Stimulated activated naive CD8-positive, alpha-beta T cell treated with anti-CD3 and anti-CD28 coated beads, Interleukin-15, Interleukin-2, amounts not matched to agents 100 U/mL and 50 U/mL, for 24 hours (primary cell): ENCODE measurements around the gene NUMBL.

Experiments used
- ATAC-seq: fragments of 150-1000 bp; cut with Tn5 transposase; one replicate; pipeline ENCODE4 v1.10.0; 2021
- DNase-seq: peaks from one replicate; pipeline ENCODE4 v3.0.0; 2021

NUMBL gene

DNA sequence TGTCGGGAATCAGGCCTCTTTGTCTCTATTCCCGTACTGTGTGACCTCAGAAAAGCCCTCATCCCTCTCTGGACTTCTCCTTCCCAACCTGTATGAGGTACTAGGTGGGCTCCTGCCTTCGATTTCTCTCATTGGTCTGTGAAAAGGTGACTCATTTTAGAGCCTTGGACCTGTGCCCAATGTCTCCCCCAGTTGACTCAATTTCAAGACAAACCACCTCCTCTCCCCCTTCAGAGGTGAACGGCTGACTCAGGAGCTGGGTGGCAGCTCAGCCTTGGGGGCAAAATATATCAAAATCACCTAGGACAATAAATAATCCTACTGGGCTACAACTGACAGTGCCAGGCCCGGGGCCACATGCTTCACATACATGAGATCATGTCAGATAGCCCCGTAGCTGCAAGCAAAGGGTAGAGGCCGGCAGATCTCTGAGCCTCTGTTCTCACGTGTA, 25.6 kb upstream of the NUMBL start:
- ATAC-seq (peak; percentile 42), DNase-seq (peak; percentile 80)

DNA sequence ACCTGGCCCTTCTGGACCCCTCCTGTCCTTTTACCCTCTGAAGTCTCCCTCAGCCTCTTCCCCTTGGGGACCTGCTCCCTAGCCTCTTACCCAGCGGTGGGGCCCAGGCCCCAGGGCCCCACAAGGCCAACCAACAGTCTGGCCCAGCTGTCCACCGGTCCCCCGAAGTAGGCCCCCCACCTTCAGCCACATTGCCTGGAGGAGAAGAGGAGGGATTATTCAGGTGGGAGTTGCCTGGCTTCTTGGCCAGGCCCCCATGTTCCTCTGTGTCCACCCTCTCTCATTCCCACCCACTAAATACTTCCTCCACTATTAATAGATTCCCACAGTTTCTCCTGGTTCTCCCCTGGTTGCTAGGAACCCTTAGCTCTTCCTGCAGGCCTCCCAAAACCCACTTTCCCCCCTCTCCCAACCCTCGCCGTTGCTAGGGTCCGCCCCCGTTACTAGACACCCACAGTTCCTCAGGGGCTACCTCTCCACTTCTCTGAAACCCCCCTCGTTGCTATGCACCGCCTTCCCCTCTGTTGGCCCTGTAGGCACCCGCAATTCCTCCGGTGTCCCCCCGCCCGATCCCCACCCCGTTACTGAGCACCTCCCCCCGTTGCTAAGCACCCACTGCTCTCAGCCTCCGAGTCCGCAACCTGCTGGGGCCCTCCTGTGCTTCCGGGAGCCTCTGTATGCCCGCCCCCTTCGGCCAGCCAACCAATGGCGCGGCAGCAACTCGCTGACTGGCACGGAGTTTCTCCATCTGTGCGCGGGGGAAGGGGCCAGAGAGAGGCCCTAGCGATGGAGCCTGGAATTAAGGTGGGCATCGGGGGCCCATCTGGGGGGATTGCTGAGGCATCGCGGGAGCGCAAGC, 24.2 kb upstream of the NUMBL start:
- peak; percentile 67 for ATAC-seq
- DNase-seq, result peak; percentile 95

DNA sequence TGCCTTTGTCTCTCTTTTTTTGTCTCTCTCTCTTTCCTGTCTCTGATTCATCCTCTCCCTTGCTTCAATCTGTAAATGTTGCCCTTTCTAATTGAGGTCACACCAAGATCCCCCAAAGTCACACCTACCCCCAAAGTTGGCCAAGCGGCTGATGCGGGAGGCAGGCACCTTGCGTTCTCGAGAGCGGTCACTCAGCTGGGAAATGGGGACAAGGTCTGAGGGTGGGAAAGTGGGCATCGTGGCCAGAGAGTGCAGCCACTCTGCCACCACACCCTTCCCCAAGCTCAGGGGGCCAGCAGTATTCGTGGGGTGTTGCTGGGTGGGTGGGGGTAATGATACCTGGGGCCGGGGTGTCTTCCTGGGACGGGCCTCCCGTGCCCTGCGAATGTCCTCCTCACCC, 23.5 kb upstream of the NUMBL start:
- ATAC-seq, result no peak
- DNase-seq, result peak; percentile 28

DNA sequence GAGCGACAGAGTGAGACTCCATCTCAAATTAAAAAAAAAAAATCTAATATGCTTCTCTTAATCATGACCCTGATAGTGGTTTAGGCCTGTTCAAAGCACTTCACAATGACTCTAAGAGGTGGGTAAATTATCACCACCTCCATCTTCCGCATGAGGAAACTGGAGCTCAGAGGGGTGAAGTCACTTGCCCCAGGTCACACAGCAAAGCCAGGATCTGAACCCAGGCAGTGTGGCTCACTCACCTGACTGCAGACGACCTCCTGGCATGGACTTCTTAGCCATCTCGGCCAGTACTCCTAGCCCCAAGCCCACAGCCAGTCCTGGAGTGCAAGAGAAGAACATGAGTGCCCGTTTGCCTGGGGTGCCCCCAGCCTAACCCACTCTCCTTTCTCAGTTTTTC, 19.4 kb upstream of the NUMBL start:
- ATAC-seq (no peak), DNase-seq (no peak)

DNA sequence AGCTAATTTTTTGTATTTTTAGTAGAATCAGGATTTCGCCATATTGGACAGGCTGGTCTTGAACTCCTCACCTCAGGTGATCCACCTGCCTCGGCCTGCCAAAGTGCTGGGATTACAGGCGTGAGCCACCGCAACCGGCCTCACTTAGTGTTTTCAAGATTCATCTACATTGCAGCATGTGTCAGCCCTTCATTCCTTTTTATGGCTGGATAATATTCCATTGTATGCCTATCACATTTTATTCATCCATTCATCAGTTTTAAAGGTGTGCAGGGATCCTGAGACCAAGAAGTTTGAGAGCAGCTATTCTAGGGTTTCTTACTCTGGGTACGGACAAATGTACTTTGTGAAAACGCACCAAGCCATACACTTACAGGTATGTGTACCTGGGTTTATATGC, 17.2 kb upstream of the NUMBL start:
- ATAC-seq (no peak), DNase-seq (no peak)

DNA sequence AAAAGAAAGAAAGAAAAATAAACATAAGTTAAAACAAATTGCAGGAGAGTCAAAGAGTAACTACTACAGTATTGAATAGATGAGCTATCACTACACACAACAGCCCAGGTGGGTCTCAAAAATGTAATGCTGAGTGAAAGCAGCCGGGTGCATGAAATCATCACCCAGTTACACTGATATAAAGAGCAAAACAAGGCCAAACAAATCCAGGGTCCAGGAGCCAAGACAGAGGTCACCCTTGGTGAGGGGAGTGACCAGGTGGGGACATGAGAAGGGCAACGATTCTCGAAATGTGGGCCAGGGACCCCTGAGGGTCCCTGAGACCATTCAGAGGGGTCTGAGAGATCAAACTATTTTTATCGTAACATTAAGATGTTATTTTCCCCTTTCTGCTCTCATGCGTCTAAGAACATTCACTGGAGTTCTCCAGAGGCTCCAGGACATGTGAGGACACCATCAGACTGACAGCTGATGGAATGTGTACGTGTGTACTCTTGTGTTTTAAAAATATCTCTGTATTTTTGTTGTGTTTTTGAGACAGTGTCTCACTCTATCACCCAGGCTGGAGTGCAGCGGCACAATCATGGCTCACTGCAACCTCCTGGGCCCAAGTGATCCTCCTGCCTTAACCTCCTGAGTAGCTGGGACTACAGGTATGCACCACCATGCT, 15.6 kb upstream of the NUMBL start:
- DNase-seq, result no peak
- ATAC-seq, result no peak

DNA sequence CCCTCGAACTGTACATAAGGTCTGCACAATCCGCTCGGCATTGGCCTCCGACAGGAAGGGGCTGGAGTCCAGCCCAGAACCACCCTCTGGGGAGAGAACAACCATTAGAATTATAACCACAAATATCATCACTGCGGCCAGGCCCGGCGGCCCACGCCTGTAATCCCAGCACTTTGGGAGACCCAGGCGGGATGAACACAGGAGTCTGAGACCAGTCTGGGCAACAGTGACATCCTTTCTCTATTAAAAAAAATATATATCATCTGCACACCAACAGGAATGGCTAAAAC, 14.9 kb upstream of the NUMBL start:
- ATAC-seq (no peak), DNase-seq (no peak)

DNA sequence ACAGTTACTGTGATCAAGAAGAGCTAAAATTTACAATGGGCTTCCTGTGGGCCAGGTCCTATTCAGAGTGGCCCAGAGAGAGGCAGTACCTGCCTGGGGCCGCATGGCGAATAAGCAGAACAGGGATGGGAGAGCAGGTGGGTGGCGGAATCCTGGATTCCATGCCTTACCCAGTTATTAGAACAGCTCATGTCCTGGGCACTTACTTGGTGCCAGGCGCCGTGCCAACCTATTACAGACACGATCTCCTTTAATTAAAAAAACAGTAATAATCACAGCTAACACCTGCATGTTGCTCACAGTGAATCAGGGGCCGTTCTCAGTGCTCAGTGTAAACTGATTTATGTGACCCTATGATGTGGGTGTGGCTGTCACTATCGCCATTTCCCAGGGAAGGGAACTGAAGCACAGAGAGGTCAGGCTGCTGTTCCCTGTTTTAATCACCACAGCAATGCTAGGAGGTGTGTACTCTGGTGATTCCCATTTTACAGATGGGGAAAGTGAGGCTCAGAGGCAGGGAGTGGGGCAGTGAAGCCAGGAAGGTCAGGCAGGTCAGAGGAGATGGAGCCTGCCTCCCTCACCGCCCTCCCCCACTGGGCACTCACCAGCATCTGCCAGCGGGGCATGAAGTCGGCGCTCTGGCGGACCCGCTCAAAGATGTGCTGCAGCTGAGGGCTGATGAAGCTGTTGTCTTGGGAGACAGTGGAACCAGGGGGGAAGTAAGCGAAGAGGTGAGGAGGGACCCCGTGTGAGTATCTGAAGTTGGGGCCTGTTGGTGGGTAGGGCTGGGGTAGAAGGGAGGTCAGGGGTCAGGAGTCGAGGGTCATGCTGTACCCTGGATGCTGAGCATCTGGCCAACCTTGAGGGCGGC, 14.3 kb upstream of the NUMBL start:
- no peak for ATAC-seq
- DNase-seq, result no peak

DNA sequence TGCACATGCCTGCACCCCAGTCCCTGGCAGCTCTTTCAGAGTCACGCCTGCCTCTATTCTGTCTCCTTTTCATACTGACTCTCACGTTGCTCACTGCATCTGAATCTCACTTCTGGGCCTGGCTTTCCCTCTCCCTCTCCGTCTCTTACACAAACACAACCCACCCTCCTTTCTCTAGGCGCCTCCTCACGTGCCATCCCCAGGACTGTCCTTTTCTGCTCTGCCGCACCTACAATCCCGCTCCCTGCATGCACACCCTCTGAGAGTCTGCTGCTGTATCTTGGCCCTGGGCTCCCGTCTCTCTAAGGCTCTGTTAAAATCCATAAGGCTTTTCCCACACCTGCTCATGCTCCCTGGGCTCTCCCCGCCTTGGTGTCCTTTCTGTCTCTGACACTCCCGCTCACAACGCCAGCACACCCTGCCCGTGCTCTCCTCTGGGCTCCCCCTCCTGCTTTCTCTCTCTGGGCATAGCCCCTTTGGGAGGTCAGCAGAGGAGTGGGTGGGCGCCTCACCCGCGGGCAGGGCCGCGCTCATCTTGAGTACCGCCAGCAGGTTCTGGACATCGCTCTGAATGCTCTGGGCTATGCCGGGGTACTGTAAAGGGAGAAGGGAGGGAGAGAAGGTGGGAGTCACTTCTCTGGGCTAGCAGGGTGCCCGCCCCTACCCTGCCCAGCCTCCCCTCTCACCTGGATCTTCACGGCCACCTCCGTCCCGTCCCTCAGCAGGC, 12.7 kb upstream of the NUMBL start:
- no peak for ATAC-seq

DNA sequence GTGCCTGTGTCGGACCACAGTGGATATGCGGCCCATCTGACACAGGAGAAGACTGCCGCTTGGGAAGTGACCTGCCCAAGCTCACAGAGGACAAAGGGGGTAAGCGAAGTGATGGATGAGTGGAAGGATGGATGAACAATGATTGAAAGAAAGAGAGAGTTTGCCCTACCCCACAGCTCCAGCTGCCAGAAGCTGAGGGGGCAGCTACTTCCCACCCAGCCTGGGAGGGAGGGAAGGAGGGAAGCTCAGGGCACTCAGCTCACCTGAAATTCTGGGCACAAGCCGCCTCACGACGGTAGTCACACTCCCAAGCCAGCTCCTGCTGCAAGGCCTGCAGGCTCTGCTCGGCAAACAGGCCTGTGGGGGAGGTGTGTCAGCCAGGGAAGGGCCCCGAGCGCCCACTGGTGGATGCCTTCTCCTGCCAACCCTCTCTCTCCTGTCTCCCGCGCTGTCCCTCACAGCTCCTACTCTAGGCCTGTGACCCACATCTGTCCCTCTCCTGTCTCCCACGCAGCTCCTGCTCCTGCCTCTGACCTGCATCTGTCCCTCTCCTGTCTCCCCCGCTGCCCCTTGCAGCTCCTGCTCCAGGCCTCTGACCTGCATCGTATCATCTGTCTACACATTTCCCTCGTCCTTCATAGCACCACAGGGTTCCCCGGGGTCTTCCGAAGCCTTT, 12.0 kb upstream of the NUMBL start:
- DNase-seq, result no peak
- ATAC-seq, result no peak

More for the DNA sequence above, 12.7 kb upstream of the NUMBL start:
- DNase-seq, result no peak

DNA sequence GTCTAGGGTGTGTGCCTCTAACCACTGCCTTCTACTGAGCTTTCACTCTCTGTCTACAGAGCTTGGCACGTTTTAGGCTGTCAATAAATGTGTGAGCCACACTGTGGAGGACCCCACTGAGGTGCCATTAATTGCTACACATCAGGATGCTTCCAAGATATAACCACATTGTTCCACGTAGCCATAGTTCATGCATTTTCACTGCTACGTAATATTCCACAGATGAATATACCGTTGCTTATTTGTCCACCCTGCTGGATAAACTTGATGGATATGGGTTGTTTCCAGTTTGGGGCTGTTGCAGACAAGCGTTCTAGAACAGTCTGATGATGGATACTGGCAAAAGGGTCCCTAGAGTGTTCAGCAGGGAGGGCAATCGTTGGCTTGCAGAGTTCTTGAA, 11.3 kb upstream of the NUMBL start:
- DNase-seq (no peak), ATAC-seq (no peak)

DNA sequence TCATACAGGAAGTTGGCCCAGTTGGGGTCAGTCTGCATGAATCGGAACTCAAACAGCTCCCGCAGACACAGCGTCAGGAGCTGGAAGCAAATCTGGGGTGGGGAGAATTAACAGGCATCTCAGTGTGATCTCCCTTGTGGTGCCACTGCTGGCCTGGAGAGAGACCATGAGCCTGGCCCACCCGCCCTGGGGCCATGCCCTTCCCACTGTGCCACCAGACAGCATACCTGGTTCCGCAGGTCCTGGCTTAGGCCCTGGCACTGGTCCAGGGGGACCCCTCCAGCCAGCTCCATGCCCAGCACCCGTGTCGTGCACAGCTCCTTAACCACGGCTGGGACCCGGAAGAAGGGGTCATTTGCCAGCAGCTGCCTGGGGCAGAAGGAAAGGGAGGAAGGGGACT, 9.6 kb upstream of the NUMBL start:
- ATAC-seq (no peak), DNase-seq (no peak)

DNA sequence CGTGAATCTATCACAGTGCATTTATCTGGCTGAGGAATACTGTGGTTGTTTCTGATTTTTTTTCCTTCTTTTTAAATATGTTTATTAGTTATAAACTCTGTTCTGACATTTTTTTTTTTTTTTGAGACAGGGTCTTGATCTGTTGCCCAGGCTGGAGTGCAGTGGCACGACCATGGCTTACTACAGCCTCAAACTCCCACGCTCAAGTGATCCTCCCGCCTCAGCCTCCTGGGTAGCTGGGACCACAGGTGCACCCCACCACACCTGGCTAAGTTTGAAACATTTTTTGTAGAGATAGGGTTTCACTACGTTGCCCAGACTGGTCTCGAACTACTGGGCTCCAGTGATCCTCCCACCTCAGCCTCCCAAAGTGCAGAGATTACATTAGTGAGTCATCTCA, 6.6 kb upstream of the NUMBL start:
- DNase-seq (no peak), ATAC-seq (no peak)

DNA sequence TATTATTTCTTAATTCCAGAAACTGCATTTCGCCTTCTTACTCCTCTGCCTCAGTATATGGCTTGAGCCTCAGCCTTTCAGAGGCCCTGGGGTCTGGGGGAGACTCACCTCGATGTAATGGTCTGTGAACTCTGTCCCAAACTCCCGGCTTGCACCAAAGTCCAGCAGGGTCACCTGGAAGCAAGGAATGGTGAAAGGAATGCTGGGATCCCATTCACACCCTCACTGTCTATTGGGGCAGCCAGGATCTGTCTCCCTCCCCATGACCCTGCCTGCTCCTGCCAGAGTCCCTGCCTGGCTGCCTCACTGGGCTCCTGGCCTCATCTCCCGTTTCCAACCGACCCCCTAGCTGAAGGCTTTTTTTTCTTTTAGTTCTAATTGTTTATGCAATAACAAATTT, 5.4 kb upstream of the NUMBL start:
- DNase-seq (no peak), ATAC-seq (no peak)

DNA sequence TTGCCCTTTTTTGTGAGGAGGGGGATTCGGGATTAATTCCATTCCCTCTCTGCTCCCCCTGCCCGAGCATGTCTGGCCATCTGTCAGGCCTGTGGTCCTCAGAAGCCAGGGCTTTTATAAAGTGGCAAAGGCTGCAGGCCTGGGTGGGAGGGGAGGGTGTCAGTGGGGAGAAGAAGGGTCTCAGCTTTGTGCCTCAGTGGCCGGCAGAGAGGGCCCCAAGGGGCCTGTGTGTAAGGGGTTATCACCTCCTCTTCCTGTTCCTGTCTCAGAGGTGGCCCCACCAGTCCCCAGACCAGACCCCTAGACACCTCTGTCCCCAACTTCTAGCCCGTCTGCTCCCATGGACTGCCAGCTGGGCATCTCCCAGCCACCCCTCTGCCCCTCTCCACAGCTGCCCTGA, 3.4 kb upstream of the NUMBL start:
- no peak for ATAC-seq
- DNase-seq, result no peak

DNA sequence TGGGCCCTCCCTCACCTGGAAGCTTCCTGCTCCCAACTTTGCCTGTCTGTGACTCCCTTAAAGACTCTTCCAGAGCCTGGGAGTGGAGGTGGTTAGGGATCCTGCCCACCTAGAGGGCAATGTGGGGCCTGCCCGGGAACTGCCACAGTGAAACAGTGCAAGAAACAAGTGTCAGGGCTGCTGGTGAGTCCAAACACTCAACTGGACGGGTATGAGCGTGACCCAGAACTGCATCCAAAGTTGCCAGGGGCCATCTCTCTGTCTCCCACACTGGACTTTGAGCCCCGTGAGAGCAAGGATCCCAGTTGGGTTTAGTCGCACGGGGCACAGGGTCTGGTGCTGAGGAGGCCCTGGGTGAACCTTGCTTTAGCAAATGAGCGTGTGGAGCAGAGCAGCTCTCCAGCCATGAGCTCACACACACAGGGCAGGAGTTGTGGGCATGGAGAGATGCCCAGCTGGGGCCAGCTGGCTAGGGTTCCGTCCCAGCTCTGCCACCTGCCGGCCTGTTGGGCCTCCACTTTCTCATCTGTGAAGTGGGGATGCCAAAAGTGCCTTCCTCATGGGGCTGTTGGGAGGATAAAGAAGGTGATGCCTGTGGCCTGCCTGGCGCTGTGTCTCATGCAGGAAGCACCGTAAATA, 2.8 kb upstream of the NUMBL start:
- ATAC-seq (no peak), DNase-seq (no peak)

DNA sequence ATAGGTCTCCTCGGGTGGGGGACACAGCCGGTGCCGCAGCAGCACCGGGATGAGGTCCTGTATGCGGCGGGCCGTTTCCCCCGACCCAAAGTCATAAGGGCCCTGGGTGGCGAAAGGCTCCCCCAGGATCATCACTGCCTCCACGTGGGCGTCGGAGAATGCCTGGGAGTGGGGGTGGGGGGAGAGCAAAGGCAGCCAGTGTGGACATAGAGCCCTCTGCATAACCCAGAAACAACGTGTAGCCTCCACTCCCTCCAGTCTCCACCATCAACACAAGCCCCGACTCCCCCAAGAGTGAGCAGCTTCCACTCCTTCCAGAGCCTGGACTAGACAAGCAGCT, 1.7 kb upstream of the NUMBL start:
- ATAC-seq, result no peak
- DNase-seq, result no peak

DNA sequence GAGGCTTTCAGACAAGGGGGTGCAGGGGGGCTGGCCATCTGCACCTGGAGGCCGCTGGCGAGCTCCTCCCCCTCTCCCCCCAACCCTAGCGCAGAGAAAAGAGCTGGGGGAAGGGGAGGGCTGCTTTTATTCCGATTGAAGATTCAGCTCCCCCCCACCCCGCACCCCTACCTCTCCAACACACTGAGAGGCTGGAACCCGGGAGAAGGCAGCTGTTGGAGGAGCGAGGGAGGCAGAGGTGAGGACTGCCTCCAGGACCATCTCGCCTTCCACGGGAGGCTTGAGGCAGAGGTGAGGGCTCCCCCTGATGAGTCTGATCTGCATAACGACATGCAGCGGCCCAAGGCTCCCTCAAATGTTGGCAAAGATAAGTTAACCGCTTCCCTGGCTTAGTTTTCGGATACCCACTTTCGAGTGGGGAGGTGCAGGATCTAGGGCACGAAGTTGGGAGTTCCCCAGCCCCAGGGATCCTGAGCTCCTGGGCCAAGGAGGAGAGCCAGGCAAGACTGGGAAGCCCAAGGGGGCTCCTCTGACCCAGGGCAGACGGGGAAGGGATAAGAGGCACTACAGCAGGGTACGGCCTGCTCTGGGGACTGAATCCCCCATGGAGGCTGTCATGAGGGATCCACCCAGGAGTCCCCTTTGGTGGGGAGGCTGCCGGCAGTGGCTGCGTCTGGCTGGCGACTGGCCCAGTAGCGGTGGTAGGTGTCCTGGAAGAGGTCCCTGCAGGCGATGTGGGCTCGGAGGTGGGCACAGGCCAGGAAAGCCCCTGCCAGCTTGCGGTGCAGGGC, 1.2 kb upstream of the NUMBL start:
- no peak for ATAC-seq
- peak; percentile 34 for DNase-seq

DNA sequence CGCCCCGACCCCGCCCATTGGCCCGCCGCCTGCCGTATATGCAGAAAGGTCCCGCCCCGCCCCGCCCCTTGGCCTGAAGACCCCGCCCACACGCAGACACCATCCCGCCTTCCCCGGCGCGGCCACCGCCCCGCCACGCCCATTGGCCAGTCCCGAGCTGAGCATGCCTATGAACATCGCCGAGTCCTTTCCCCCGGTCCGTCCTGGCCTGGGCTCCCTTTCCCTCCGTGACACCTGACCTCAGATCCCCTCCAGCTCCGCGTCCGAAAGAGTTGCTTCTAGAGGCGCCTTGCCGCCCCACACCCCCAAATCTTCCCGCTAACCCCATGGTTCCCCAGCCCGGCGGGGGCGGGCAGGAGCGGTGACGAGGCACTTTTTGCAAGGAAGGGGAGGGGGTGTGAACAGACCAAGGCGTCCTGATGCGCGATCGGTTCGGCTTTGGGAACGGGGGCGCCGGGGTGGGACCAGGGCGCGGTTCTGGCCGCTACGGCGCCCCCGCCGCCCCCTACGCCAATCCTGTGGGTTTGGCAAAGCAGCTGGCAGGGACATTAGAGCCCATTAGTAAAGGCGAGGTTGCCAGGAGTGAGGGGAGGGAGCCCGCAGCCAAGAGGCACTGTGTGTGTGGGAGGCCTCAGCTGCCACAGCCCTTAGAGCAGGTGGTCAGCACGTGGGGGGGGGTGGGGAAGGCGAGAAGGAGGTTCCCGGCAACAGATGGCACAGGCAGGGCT, 406 bp upstream of the NUMBL start:
- ATAC-seq (peak; percentile 89), DNase-seq (peak; percentile 92)
